ENCODE results near the gene CC2D2A. TPM values are rescaled to one million over a fixed set of nuclear protein-coding genes. Genes with fewer than 3 reads are reported as not detected.
A peak's percentile ranks its signal among the peaks of the same experiment; 100 is the strongest.

The CC2D2A gene
- total and polyA plus RNA-seq, 2 experiments from 2014 or later = 13.9 to 15.8 TPM

DNA sequence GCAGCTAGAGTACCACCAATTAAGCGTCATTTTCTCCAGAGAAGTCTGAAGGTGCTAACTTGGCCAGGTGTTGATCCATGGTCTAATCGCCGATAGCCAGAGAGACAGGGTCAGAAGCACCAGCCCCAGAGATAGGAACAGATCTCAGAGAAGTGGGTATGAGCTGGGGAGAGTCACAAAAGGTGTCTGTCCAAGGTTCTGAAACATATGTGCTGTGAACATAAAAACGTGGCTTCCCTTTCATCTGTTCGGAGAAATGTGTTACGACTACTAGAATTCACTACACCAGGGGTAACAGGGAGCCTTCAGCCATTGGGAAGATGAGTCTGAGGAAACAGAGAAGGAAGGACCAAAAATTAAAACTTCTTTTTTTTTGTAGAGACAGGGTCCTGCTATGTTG lies 94.2 kb downstream of the CC2D2A start (continued):
- TF ChIP-seq, protein P1, sequence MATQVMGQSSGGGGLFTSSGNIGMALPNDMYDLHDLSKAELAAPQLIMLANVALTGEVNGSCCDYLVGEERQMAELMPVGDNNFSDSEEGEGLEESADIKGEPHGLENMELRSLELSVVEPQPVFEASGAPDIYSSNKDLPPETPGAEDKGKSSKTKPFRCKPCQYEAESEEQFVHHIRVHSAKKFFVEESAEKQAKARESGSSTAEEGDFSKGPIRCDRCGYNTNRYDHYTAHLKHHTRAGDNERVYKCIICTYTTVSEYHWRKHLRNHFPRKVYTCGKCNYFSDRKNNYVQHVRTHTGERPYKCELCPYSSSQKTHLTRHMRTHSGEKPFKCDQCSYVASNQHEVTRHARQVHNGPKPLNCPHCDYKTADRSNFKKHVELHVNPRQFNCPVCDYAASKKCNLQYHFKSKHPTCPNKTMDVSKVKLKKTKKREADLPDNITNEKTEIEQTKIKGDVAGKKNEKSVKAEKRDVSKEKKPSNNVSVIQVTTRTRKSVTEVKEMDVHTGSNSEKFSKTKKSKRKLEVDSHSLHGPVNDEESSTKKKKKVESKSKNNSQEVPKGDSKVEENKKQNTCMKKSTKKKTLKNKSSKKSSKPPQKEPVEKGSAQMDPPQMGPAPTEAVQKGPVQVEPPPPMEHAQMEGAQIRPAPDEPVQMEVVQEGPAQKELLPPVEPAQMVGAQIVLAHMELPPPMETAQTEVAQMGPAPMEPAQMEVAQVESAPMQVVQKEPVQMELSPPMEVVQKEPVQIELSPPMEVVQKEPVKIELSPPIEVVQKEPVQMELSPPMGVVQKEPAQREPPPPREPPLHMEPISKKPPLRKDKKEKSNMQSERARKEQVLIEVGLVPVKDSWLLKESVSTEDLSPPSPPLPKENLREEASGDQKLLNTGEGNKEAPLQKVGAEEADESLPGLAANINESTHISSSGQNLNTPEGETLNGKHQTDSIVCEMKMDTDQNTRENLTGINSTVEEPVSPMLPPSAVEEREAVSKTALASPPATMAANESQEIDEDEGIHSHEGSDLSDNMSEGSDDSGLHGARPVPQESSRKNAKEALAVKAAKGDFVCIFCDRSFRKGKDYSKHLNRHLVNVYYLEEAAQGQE (IDR thresholded peaks at IDR 0.05; ENCODE audit: unreplicated experiment) = peak; percentile 63
- TF ChIP-seq, protein P2, sequence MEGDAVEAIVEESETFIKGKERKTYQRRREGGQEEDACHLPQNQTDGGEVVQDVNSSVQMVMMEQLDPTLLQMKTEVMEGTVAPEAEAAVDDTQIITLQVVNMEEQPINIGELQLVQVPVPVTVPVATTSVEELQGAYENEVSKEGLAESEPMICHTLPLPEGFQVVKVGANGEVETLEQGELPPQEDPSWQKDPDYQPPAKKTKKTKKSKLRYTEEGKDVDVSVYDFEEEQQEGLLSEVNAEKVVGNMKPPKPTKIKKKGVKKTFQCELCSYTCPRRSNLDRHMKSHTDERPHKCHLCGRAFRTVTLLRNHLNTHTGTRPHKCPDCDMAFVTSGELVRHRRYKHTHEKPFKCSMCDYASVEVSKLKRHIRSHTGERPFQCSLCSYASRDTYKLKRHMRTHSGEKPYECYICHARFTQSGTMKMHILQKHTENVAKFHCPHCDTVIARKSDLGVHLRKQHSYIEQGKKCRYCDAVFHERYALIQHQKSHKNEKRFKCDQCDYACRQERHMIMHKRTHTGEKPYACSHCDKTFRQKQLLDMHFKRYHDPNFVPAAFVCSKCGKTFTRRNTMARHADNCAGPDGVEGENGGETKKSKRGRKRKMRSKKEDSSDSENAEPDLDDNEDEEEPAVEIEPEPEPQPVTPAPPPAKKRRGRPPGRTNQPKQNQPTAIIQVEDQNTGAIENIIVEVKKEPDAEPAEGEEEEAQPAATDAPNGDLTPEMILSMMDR (conservative IDR thresholded peaks at IDR 0.05; ENCODE audit: low read depth in 2 of 2) = no peak

DNA sequence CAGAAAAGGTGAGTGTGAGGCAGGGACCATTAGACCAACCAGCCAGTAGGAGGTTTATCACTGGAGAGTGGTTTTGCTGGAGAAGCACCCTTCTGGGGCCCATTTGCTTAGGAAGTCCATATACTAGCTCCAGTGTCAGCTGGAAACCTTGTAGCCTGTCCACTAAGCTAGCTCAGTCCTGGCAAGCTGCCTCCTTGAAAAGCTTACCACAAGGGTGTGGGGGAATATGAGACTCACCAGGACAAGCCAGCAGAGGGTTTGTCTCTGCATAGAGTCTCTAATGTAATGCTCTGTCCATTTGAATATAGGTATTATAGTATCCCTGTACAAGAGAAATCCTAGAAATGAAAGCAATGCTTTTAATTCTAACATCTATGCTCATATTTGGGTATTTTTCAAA lies 99.1 kb downstream of the CC2D2A start:
- Histone ChIP-seq H3K27me3 (ENCODE audit: insufficient read depth) (no peaks in the 10 kb centered on the region), H3K27ac (ENCODE audit: low read depth) (no peak overlapping the region), H3K9me2 (ENCODE audit: insufficient read depth) (no peaks in the 10 kb centered on the region), H3K4me3 (no peak overlapping the region), H3K79me2 (replicated peaks; ENCODE audit: insufficient read depth) (no peaks in the 10 kb centered on the region), H3K4me2 (no peak overlapping the region), H2AFZ (no peak overlapping the region), H3K4me1 (ENCODE audit: insufficient read depth) (no peaks in the 10 kb centered on the region), H3K36me3 (ENCODE audit: insufficient read depth) (no peaks in the 10 kb centered on the region), H3F3A (replicated peaks; ENCODE audit: low read depth) (no peaks in the 10 kb centered on the region), H4K20me1 (replicated peaks; ENCODE audit: insufficient read depth) (no peaks in the 10 kb centered on the region)
- Mint-ChIP-seq H3K4me1 (no peaks in the 10 kb centered on the region), H3K9me3 (no peaks in the 10 kb centered on the region), H3K36me3 (ENCODE audit: low read depth) (peaks cover 15% of the 10 kb centered on the region; the same call in 2 of the 3 replicates), H3K27me3 (ENCODE audit: insufficient read depth, low read depth, poor library complexity) (no peaks in the 10 kb centered on the region), H3K4me3 (no peak overlapping the region), H3K27ac (no peak overlapping the region)
- TF ChIP-seq ZNF114 (CRISPR knock-in tag; IDR thresholded peaks at IDR 0.05) = no peak
- no peak for TF ChIP-seq NANOG (IDR thresholded peaks at IDR 0.05; ENCODE audit: borderline replicate concordance)
- TF ChIP-seq, protein P3, sequence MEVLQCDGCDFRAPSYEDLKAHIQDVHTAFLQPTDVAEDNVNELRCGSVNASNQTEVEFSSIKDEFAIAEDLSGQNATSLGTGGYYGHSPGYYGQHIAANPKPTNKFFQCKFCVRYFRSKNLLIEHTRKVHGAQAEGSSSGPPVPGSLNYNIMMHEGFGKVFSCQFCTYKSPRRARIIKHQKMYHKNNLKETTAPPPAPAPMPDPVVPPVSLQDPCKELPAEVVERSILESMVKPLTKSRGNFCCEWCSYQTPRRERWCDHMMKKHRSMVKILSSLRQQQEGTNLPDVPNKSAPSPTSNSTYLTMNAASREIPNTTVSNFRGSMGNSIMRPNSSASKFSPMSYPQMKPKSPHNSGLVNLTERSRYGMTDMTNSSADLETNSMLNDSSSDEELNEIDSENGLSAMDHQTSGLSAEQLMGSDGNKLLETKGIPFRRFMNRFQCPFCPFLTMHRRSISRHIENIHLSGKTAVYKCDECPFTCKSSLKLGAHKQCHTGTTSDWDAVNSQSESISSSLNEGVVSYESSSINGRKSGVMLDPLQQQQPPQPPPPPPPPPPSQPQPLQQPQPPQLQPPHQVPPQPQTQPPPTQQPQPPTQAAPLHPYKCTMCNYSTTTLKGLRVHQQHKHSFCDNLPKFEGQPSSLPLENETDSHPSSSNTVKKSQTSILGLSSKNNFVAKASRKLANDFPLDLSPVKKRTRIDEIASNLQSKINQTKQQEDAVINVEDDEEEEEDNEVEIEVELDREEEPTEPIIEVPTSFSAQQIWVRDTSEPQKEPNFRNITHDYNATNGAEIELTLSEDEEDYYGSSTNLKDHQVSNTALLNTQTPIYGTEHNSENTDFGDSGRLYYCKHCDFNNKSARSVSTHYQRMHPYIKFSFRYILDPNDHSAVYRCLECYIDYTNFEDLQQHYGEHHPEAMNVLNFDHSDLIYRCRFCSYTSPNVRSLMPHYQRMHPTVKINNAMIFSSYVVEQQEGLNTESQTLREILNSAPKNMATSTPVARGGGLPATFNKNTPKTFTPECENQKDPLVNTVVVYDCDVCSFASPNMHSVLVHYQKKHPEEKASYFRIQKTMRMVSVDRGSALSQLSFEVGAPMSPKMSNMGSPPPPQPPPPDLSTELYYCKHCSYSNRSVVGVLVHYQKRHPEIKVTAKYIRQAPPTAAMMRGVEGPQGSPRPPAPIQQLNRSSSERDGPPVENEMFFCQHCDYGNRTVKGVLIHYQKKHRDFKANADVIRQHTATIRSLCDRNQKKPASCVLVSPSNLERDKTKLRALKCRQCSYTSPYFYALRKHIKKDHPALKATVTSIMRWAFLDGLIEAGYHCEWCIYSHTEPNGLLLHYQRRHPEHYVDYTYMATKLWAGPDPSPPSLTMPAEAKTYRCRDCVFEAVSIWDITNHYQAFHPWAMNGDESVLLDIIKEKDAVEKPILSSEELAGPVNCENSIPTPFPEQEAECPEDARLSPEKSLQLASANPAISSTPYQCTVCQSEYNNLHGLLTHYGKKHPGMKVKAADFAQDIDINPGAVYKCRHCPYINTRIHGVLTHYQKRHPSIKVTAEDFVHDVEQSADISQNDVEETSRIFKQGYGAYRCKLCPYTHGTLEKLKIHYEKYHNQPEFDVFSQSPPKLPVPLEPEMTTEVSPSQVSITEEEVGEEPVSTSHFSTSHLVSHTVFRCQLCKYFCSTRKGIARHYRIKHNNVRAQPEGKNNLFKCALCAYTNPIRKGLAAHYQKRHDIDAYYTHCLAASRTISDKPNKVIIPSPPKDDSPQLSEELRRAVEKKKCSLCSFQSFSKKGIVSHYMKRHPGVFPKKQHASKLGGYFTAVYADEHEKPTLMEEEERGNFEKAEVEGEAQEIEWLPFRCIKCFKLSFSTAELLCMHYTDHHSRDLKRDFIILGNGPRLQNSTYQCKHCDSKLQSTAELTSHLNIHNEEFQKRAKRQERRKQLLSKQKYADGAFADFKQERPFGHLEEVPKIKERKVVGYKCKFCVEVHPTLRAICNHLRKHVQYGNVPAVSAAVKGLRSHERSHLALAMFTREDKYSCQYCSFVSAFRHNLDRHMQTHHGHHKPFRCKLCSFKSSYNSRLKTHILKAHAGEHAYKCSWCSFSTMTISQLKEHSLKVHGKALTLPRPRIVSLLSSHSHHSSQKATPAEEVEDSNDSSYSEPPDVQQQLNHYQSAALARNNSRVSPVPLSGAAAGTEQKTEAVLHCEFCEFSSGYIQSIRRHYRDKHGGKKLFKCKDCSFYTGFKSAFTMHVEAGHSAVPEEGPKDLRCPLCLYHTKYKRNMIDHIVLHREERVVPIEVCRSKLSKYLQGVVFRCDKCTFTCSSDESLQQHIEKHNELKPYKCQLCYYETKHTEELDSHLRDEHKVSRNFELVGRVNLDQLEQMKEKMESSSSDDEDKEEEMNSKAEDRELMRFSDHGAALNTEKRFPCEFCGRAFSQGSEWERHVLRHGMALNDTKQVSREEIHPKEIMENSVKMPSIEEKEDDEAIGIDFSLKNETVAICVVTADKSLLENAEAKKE (CRISPR knock-in tag; IDR thresholded peaks at IDR 0.05) = no peak
- TF ChIP-seq, protein P1 (IDR thresholded peaks at IDR 0.05; ENCODE audit: unreplicated experiment) = no peak
- no peak for DNase-seq (ENCODE audit: low spot score)
- no peak for ATAC-seq
